Endothelial cell of umbilical vein (primary cell): ENCODE measurements around the gene DZIP3. TPM values are rescaled to one million over a fixed set of nuclear protein-coding genes. Genes with fewer than 3 reads are reported as not detected.

Experiments
- Bru-seq: library from RNA; stranded (reverse); fragments of 400-500 nt; gene quantifications from one replicate; lab custom pipeline; 2021; lab: Mats Ljungman, UMichigan
- BruChase-seq, 2 experiments: library from RNA; stranded (reverse); fragments of 400-500 nt; gene quantifications; one replicate each; lab custom pipeline; 2021; lab: Mats Ljungman, UMichigan
- BruUV-seq: library from RNA; stranded (reverse); fragments of 400-500 nt; replicated peaks from 2 replicates; lab custom pipeline; 2021; lab: Mats Ljungman, UMichigan
- CTCF ChIA-PET: fragments of 300-600, 350-600 bp; sonication (Branson Sonifier 250); formaldehyde crosslinking; loops from one replicate; lab custom pipeline; 2021; ENCODE audit warnings: antibody characterized with exemption, inconsistent platforms; lab: Charles Lee
- POLR2A ChIA-PET: fragments of 300-600, 350-600 bp; sonication (Branson Sonifier 250); formaldehyde crosslinking; loops from one replicate; lab custom pipeline; 2021; ENCODE audit warnings: antibody characterized with exemption, inconsistent platforms; lab: Charles Lee
- DNase-seq: peaks from one replicate; pipeline ENCODE4 v3.0.0-alpha.2; 2011; ENCODE audit warnings: low read depth, low spot score
- FAIRE-seq: peaks from 2 replicates; lab custom pipeline; 2011; peaks lifted over from hg19 to GRCh38; lab: Jason Lieb, UNC
- H2AFZ ChIP-seq: 2 replicates; pipeline ENCODE4 v1.6.0; 2012; ENCODE audit warnings: low read depth, low read length, control low read depth, inconsistent platforms
- H3K27ac ChIP-seq: 2 replicates; pipeline ENCODE4 v1.5.1; 2011; ENCODE audit warnings: low read depth, mild to moderate bottlenecking, control low read depth, low read length, moderate library complexity; ENCODE audit not compliant: insufficient read depth
- H3K27me3 ChIP-seq, 2 experiments: 2 replicates each; pipeline versions ENCODE4 v1.6.0 to v1.6.1; 2011; ENCODE audit warnings: low read length in 2 of 2, mixed read lengths in 1 of 2; ENCODE audit not compliant: control insufficient read depth in 2 of 2, insufficient read depth in 2 of 2
- H3K36me3 ChIP-seq, 2 experiments: 2 replicates in 1 of 2; 3 replicates in 1 of 2; pipeline ENCODE4 v1.5.1; 2011; ENCODE audit warnings: low read length in 2 of 2, mild to moderate bottlenecking in 1 of 2, moderate library complexity in 1 of 2; ENCODE audit not compliant: control insufficient read depth in 2 of 2, insufficient read depth in 2 of 2; ENCODE audit errors: extremely low read depth in 1 of 2
- H3K4me1 ChIP-seq: 3 replicates; pipeline ENCODE4 v1.5.1; 2011; ENCODE audit warnings: mild to moderate bottlenecking, low read length; ENCODE audit not compliant: control insufficient read depth, insufficient read depth; ENCODE audit errors: extremely low read depth
- H3K4me2 ChIP-seq: 2 replicates; pipeline ENCODE4 v1.6.1; 2011; ENCODE audit warnings: low read length, control low read depth, mixed read lengths; ENCODE audit not compliant: insufficient read depth
- H3K4me3 ChIP-seq, 3 experiments: fragments of 200-600 bp in 1 of 3; sonication (generic), shearing (Covaris generic) in 1 of 3; replicated peaks in 1 of 3; 2 replicates each; pipeline ENCODE4 v1.5.1; 2011 to 2016; ENCODE audit warnings: control low read depth in 3 of 3, low read length in 3 of 3, mild to moderate bottlenecking in 2 of 3, inconsistent platforms in 1 of 3, low read depth in 1 of 3, moderate library complexity in 1 of 3; ENCODE audit not compliant: insufficient read depth in 1 of 3
- H3K79me2 ChIP-seq: 2 replicates; pipeline ENCODE4 v1.6.0; 2012; ENCODE audit warnings: low read length, inconsistent platforms; ENCODE audit not compliant: control insufficient read depth, insufficient read depth
- H3K9ac ChIP-seq: replicated peaks from 2 replicates; pipeline ENCODE3; 2011; ENCODE audit warnings: low read length, control low read depth; ENCODE audit not compliant: insufficient read depth; ENCODE audit errors: extremely low read depth
- H3K9me1 ChIP-seq: replicated peaks from 3 replicates; pipeline ENCODE4 v1.6.0; 2011; ENCODE audit warnings: mild to moderate bottlenecking, low read length; ENCODE audit not compliant: control insufficient read depth, insufficient read depth; ENCODE audit errors: extremely low read depth
- H3K9me3 ChIP-seq: replicated peaks from 2 replicates; pipeline ENCODE4 v1.5.1; 2012; ENCODE audit warnings: low read length, inconsistent platforms; ENCODE audit not compliant: control insufficient read depth, insufficient read depth
- H4K20me1 ChIP-seq: replicated peaks from 2 replicates; pipeline ENCODE3; 2011; ENCODE audit warnings: mild to moderate bottlenecking, low read length; ENCODE audit not compliant: control insufficient read depth, insufficient read depth; ENCODE audit errors: extremely low read depth
- FOS ChIP-seq: IDR thresholded peaks from 2 replicates; pipeline ENCODE4 v1.6.1; 2011; ENCODE audit warnings: mild to moderate bottlenecking, low read length, moderate library complexity, borderline replicate concordance; ENCODE audit not compliant: insufficient read depth
- JUN ChIP-seq: IDR thresholded peaks from 2 replicates; pipeline ENCODE4 v1.6.1; 2011; ENCODE audit warnings: borderline replicate concordance, low read depth; ENCODE audit not compliant: insufficient read length, insufficient read depth
- MAX ChIP-seq: IDR thresholded peaks from 2 replicates; pipeline ENCODE4 v1.6.1; 2011; ENCODE audit not compliant: insufficient read depth, insufficient read length
- POLR2A ChIP-seq: IDR thresholded peaks from 2 replicates; pipeline ENCODE4 v1.6.1; 2012; ENCODE audit warnings: low read depth, mild to moderate bottlenecking, control low read depth, low read length
- POLR2AphosphoS5 ChIP-seq: IDR thresholded peaks from 2 replicates; pipeline ENCODE4 v1.6.1; 2012; ENCODE audit warnings: low read depth, mild to moderate bottlenecking, control low read depth, low read length, moderate library complexity; ENCODE audit not compliant: insufficient read depth
- dilution Hi-C: fragments of 300-500 bp; cut with MboI; formaldehyde crosslinking; loops from one replicate; pipeline ENCODE4 v1.15.0; 2019; ENCODE audit warnings: low sequenced_read_pairs; ENCODE audit not compliant: extremely low pct_ligation_motif_present
- intact Hi-C: fragments of 100-400 bp; cut with micrococcal nuclease; formaldehyde crosslinking; loops from one replicate; pipeline ENCODE4 v1.10.0; 2022
- long read RNA-seq: library from polyadenylated mRNA; stranded (forward); transcript quantifications from one replicate; pipeline ENCODE4 v2.0.0, GENCODE V29; 2021
- polyA minus RNA-seq, 3 experiments: library from RNA; depleted of rRNA, polyadenylated mRNA; stranded (reverse); fragments of >200 nt; gene quantifications; 1 replicate in 1 of 3; 2 replicates in 2 of 3; pipeline ENCODE4 v1.2.3, GENCODE V29; 2011
- polyA plus RNA-seq, 4 experiments: library from polyadenylated mRNA; depleted of rRNA in 3 of 4; stranded (reverse) in 3 of 4; unstranded in 1 of 4; fragments of >200 nt; gene quantifications; 2 replicates each; pipeline versions ENCODE4 v1.2.1 to v1.2.3, GENCODE V29; 2011 to 2012; ENCODE audit warnings: missing spikeins in 1 of 4
- total RNA-seq: library from RNA; stranded (reverse); gene quantifications from 2 replicates; pipeline ENCODE4 v1.2.3, GENCODE V29; 2021

The DZIP3 gene
- 6.5 and 7.1 TPM in 2 replicates for total RNA-seq
- polyA plus RNA-seq: 1.6 and 1.9 TPM in 2 replicates
- polyA plus RNA-seq (2011; cell fraction: cytosol; rRNA removed): 2.3 and 2.5 TPM in 2 replicates
- 9.3 and 11.8 TPM in 2 replicates for polyA plus RNA-seq (2011; cell fraction: nucleus; rRNA removed)
- polyA plus RNA-seq (2012): 3.2 and 4.6 TPM in 2 replicates
- polyA minus RNA-seq: 2.9 and 5.3 TPM in 2 replicates
- polyA minus RNA-seq (2011; cell fraction: cytosol; rRNA and poly(A)+ RNA removed): 1.1 TPM
- 6.2 and 10.8 TPM in 2 replicates for polyA minus RNA-seq (2011; cell fraction: nucleus; rRNA and poly(A)+ RNA removed)
- Bru-seq, nascent RNA: percentile 48 among the genes with signal in this experiment
- BruChase-seq, experiment 1, labeled RNA remaining after a 6-hour chase: percentile 41 among the genes with signal in this experiment
- BruChase-seq, experiment 2, labeled RNA remaining after a 2-hour chase: percentile 49 among the genes with signal in this experiment
- long read RNA-seq, full-length matches to known transcripts: 6 of 13 reads
- long read RNA-seq, partial matches to known transcripts: 2 of 13 reads
- long read RNA-seq, other reads (novel, unspliced or antisense): 5 of 13 reads

- DNase-seq: peak; percentile 93
- TSS peak; percentile 88 for BruUV-seq
- Histone ChIP-seq H3K79me2 (peaks cover 49% of the 10 kb centered on the region), H2AFZ (peak within 1 kb of the TSS; percentile 76), H3K36me3 (peaks cover 0 to 2% of the 10 kb centered on the region in 2 experiments), H3K4me2 (peak within 1 kb of the TSS; percentile 95), H3K4me1 (peaks cover 18% of the 10 kb centered on the region), H3K27ac (peak within 1 kb of the TSS; percentile 87), H4K20me1 (no peaks in the 10 kb centered on the region), H3K9me3 (no peaks in the 10 kb centered on the region), H3K4me3 (peak within 1 kb of the TSS; percentile 72 to 86 (median 75)), H3K9me1 (no peaks in the 10 kb centered on the region), H3K9ac (peak within 1 kb of the TSS; percentile 89), H3K27me3 (no peaks in the 10 kb centered on the region)
- intact Hi-C loops: loop anchor here (1.0 to 2.0 kb wide), 3 partner anchors 27 to 367 kb away; partner anchors contain the start of gene IFT57
- CTCF ChIA-PET: interaction anchor here (0.8 to 1.9 kb wide), 8 partner anchors 9 to 545 kb away, joined by 3 to 6 read pairs (median 3); no protein-coding TSS in a partner anchor
- POLR2A ChIA-PET: interaction anchor here (0.6 to 1.1 kb wide), 3 partner anchors 11 to 14 kb away, joined by 3 to 6 read pairs (median 3); no protein-coding TSS in a partner anchor
- dilution Hi-C loops: no loop called here
- FAIRE-seq: peak; percentile 76
- TF ChIP-seq POLR2AphosphoS5 (peak; percentile 74), POLR2A (peak; percentile 76), MAX (peak; percentile 64), JUN (no peak), FOS (peak; percentile 27)
Observed at GRCh38 chr3:108589081-108589997, at the start of gene DZIP3, which contains the start of gene CIP2A. TSS of gene DZIP3 (plus strand) at chr3:108589722. CDS start at chr3:108605407, 15,685 bp downstream. TSS of gene CIP2A (minus strand) at chr3:108589438. CDS start at chr3:108589375, 63 bp downstream.
